SHP77 (cell line): ENCODE data around the gene PRMT9.

Experiments
- DNase-seq, 2 experiments: peaks; one replicate each; lab custom pipeline; 2025; lab: John Stamatoyannopoulos, UW

PRMT9 gene

DNA sequence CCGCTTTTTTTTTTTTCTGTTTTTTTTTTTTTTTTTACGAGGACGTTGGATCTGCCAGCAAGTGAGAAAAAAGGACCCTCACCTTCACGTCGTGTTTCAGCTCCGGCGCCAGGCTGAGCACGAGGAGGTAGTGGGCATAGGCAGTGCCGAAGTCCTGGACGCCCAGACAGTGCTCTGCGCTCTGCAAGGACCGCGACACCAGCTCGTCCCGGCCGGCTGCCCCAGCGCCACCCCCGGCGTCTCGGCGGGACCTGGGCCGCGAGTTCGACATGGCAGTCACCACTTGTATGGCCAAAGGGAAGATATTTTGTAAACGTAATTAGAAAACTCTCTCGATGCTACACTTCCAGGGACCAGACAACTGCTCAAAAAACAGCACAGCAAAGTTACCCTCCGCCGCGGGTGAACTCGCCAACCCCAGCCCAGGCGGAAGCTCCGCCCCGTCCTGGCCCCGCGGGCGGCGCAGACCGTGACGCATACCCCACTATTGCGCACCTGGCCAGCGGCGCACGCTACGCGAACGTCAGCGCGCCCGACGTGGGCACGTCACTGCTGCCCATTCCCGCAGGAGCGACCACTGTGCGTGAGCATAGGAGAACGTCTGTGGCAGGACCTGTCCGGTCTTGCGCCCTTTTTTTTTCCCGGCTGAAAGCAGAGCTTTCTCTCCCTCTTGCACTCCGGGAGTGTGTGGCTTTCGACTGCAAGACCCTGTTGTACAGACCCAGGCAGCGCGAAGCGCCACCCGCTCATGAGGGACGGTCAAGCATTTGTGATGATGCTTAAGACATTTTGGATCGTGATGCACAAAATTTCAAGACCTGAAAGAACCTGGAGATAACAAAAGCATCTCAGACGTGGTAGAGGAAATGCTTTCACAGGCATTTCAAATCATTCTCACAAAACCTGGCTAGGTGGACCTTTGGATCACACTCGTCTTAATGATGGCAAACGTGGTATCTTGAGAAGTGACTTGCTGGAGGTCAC is at the start of gene PRMT9:
Gene PRMT9 (minus strand): TSS at position 447 of the 984 bp plus-strand sequence. CDS start 176 bp downstream, at position 271.
- peak; percentile 75 to 89 for DNase-seq

DNA sequence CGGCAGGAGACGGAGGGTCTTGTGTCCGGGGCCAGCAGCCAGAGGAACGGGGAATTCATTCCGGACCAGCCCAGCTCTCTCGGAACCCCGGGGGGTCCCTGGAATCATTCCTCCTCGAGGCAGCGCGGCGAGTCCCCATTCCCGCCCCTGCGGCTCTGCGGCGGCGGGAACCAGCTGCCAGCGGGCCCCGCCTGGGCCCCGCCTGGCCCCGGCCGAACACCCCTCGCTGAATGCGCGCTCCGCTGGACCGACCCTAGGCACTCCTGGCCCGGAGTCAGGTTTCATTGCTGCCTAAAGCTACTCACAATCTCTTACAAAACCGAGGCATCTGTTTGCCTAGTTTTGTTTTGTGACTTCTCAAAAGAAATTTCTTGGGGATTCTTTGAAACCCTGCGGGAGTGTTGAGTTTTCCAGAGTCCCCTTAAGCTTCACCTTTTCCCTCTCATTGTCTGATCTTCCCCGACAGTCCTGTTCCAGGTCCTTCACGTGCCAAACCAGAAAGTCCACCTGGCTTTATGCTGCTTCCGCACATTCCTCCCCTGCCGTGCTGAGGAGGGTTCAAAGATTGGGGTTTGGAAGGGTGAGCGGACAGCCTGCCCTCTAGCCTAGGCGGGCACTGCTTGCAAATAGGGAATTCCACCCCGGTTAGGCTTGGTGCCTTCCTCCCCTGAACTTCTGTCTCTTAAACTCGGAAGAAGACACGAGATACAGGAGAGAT is 48.7 kb upstream of the PRMT9 start:
- no peak for DNase-seq

DNA sequence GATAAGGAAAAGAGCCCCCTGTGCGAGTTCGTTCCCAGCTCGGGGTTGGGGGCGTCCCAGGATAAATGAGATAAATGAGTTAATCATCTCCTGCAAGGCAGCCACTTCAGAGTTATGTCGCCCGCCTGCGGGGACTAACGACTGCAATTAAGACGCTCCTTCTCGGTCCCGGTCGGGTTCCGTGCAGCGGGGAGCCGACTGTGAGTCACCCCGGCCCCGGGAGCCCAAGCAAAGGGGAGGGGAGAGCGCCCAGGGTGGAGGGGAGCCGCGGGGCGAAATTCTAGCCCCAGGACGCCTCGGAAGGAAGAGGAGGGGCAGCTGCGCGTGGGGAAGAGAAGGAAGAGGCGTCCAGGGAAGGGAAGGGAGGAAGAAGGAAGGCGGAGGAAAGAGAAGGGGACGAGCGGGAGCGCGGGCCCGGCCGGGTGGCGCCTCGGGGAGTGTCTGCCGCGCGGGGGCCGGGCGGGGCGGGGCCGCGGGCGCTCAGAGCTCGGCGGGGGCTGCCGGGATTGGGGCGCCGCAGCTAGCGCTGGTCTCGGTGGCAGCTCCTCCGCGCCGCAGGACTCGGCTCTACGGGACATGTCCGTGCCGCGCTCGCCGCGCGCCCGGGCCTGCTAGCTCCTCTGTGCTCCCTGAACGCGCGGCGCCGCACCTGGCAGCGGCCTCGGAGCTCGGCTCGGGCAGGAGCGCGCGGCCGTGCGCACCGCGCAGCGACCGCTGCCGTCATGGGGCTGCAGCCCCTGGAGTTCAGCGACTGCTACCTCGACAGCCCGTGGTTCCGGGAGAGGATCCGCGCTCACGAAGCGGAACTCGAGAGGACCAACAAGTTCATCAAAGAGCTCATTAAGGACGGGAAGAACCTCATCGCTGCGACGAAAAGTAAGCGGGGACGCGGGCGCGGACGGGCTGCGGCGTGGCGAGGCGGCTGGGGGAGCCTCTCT is 47.9 kb upstream of the PRMT9 start, which contains the start of gene ARHGAP10:
Gene ARHGAP10 (plus strand): TSS at position 509 of the 938 bp plus-strand sequence. CDS start 214 bp downstream, at position 723.
- DNase-seq, result no peak

DNA sequence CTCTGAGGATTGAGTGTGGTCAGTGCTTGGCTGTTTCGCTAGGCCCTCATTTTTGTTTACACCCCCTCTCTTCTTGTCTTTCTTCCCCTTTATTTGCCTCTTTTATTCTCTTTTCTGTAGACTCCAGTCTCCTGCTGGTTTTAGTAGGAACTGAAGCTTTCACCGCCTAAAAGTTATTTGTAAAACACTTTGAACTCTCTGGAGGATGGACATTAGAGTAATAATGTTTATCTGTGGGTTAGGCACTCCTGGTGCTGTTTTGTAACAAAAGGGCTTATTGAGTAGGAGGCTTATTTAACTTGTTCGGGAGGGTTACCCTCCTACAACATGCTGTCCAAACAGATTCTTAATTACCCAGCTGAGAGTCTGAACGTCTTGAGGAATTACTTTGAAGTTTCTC is 46.4 kb upstream of the PRMT9 start:
- no peak for DNase-seq

DNA sequence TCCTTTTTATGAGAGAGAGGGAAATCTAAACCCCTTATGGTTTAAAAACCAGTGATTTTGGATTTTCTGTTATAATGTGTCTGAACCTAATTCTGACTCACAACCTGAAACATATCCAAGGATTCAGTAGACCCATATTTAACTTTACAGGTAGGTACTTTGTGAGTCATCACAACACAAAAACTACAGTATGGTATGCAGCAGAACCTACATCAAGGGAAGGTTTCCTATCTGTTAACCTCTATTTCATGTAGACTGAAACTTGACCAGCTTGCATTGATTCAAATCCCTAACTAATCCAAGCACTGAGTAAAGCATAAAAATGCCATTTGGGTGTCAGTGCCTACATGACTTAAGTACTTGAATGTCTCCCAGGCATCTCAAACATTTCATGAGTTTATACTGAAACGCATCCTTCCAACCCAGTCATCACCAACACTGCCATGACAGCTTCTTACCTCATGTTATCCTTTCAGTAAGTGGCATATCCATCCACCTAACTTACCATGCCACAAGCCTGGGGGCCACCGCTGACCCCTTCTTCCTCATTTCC is 43.6 kb upstream of the PRMT9 start:
- no peak for DNase-seq

DNA sequence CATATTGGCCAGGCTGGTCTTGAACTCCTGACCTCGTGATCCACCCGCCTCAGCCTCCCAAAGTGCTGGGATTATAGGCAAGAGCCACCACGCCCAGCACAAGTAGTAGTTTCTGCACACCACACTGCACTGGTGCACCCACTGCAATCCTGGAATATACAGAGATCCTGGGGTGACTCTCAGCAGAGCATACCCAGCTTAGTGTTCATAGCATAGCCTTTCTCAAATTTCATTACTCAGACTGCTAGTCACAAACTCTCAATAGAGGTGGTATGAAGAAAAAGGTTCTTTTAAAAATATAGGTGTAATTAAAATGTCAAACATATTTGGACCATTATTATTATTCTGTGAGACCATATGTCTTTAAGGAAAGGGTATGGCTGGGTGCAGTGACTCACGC is 41.7 kb upstream of the PRMT9 start:
- DNase-seq, result no peak

DNA sequence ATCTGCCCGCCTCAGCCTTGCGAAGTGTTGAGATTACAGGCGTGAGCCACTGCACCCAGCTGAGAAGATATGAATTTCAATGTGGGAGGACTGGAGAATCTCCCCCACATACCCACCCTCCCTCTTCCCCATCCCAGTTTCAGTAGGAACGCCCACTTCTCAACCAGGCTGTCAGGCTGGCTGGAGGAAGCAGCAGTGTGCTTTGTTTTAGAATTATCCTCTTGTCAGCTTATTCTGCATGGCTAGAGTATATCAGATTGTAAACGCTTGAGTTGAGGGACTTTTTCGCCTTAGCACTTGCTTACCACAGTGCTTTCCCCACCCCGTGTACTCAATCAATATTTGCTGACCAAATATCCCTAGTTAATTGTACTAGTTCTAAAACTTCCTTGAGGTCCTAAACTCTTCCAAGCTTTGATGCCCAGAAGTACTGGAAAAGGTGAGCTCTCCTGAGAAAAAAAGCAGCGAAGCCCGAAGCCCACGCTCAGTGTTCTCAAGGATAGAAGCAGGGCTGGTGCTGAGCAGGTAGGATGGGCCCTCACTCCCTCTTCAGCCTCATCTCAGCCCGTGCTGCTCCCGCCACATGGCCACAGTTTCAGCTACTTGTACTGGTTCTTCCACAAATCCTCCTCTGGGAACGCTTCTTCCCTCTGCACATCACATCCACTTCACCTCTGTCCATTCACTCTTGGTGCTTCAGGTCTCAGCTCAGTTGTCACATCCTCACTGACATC is 40.7 kb upstream of the PRMT9 start:
- no peak for DNase-seq

DNA sequence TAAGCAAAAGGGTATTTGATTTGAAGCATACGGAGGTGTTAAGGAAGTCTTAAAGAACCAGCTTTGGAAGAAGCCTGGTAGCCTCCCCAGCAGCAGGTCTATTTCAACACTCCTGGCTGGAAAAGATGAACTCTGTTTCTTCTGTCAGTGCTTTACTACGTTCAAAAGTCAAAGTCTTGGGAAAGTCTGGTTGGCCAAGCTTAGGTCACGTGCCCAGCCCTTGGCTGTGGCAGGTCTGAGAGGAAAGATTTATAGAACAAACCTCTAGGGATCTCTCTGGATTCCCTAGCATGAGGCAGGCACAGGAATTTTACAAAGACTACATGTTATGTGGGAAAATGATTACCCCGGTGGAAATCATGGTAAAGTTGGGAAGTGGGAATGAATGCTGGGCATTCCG is 39.4 kb upstream of the PRMT9 start:
- no peak for DNase-seq

DNA sequence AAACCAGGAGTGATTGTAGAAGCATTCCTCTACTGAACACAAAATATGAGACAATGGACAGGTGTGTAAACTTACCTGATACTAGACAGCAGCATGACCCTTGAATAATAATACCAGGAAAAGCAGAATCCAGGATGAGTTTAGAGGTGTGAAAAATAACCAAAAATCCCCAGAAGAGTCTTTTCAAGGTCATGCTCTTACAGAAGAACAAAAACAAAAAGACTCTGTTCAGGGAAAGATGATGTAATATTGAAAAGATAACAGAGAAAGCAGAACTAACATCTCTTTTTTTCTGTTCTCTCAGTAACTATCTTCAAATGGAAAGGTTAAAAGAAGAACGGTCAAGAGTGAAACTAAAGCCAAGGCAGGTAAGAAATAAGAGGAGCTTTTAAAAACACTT is 33.9 kb upstream of the PRMT9 start:
- DNase-seq, result no peak

DNA sequence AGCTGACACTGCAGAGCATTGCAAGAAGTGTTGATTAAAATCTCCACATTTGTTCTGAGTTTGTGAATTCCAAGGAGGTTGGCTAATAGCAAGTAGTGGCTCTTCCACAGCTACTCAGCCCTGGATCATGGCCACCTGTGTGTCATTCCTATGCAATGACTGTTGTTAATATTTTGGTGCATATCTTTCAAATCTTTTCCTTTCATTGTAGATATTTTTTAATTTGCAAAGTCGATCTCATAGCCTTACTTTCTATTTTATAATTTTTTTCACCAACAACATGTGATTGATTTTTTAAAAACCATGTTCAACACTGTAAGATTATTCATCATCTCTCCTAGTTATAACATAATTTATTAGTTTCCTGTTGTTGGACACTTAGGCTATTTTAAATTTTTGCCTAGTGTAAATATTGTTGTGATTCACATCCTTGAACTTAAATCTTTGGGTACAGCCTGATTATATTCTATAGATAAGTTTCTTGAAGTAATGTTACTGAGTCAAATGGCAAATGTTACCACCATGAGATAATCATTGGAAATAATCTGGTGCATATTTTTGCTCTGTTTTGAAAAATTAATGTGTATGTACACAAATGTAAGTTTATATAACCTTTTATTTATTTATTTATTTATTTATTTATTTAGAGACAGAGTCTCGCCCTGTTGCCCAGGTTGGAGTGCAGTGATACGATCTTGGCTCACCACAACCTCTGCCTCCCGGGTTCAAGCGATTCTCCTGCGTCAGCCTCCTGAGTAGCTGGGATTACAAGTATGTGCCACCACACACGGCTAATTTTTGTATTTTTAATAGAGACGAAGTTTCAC is 30.8 kb upstream of the PRMT9 start:
- no peak for DNase-seq

DNA sequence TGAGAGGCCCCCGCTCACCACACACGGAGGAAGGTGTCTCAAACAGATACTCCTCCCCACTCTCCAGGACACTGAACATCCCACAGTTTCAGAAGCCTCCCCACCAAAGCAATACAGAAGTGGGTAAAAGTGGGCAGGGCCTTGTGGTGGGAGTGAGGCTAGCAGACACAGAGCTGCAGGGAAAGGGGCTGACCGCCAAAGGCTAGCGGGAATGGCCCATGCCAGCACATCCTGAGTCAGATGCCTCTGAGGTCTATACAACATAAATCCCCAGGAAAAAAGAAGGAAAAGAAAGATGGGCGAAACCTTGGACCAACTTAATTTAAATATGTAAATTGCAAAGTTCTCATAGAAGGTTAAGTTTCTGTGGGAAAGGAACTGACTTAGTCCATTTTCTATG is 26.0 kb upstream of the PRMT9 start:
- no peak for DNase-seq

DNA sequence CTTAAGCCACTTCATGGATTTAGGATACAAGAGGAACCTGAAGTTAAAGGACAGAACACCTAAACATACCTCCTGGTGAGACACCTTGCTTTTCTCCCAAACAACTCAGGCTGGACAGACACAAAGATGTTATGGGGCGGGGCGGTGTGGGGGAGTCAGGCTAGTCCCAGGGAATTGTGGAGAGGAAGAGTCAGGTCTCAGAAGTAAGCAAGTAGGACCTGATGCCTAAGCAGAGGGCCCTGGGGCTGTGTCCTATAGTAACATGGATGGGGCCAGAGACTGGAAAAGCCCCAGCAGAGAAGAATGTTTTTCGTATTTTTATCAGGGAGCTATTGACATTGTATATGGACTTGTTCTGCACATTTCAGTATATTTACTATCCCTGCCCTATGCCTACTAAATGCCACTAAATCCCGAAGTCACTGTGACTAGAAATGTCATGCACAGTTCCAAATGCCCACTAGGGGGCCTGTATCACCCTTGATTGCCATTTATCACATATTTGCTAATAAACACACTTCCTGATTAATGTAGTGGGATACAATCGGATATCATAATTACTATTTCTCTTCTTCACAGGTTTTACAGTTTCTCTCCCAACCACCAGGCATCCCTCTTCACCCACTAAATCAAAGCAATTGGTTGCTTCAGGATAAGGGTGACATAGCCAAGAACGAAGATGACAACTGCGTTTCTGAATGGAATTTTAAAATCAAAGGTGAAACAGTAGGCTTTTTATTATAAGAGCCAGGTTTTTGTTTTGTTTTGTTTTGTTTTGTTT is 24.1 kb upstream of the PRMT9 start:
- peak; percentile 2 to 27 for DNase-seq

DNA sequence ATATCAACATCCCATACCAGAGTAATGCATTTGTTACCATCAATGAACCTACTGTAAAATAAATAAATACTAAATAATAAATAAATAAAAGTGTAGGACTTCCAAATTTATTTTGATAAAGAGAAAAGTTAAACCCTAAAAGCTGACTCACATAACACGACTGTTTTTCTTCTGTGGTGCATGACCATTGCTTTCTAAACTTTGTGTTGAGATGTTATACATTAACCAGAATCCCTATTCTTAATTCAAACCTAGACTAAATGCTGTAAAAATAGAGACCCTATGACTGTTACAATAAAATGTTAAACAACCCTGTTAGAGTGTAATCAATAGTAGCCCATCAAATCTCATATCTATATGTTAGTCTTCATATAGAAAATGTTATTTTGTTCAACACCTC is 20.9 kb upstream of the PRMT9 start:
- DNase-seq, result no peak

DNA sequence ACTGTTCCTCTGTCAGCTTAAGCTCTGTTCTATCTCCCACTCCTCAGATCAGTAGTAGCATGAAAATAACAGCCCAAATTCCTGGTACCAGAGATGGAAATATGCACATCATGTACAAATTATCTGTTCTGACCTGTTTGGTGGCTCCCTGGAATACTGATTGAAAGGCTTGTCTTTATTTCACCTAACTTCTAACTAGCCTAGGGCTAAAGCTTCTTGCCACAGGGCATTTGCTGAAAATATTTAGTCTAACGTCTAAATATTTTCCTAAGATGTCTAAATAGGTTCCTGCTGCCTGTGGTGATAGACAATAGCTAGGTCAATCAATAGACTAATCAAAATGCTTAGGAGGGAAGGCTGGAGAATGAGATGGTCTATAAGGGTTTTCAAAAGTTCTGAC is 12.9 kb upstream of the PRMT9 start:
- DNase-seq, result no peak

DNA sequence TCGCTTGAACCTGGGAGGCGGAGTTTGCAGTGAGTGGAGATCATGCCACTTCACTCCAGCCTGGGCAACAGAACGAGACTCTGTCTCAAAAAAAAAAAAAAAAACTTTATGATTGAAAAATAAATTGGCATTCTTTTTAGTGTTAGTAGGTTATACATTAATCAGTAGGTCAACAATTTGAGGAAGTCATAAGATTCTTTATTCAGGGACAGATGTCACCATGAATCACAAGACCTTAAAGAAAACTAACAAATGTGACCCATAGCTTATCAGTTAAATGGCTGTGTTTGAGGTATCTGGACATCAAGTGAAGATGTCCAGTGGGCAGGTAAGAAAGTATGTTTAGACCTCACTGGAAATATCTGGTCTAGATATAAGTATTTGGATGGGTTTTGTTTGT is 9.3 kb upstream of the PRMT9 start:
- no peak for DNase-seq

DNA sequence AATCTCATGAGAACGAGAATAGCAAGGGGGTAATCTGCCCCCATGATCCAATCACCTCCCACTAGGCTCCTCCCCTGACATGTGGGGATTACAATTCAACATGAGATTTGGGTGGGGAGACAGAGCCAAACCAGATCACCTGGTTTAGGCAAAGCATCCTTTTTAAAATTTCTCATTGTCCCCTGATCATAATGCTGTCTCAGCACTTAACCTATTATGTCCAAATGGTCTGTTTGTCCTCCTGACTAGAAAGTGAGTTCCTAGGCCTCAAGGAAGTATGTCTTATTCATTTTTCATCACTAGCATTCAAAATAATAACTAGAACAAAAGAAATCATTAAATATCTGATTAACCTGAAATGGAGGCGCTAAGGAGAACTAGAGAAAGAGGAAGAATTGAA is 7.9 kb upstream of the PRMT9 start:
- DNase-seq, result no peak

DNA sequence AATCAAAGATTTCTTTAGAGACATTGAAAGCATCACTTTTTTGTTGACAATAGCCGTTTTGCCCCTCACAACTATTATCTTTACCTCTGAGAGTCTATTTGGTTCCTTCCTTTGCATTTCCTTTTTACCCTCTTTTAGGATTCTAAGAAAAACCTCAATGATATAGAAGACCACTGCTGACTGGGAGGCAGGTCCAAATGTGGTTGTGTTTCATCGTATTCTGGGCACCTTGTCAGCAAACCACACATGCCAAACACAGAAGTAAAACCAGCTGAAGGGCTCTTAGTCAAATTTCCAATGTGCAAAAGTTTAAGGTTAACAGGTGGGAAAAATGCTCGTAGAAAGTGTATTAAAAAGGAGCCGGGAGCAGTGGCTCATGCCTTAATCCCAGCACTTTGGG is 5.1 kb upstream of the PRMT9 start:
- DNase-seq, result no peak

DNA sequence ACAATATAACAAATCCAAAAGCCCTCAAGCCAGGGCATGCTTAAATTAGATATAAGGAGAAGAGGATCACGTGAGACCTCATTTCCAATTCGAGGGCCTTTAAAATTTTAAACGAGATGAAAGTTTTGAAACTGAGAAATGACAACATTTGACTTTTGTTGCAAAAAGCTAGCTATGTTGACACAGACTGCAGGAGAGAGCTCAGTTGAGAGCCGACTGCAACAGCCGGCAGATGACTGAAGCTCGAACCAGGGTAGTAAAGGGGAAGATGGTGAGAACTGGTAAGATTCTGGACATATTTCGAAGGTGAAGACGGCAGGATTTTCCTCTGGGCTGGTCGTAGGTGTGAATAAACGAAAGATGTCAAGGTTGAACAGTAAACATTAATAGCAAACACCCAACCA is 773 bp downstream of the PRMT9 start:
- DNase-seq, result no peak

DNA sequence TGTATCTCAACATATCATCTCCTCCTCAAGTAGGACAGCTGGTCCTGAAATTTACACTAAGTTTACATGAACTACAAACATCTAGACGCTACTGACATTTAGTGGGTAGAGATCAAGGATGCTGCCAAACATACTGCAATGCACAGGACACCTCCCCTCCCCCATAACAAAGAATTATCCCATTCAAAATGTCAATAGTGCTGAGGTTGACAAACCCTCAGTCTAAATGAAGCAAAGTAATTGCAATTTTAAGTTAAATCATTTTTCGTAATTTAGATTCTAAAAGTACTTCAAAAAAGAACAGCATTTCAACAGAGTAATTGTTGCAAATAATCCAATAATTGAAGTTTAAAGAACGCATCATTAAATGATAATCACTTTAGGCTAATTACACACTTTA is 1.2 kb downstream of the PRMT9 start:
- no peak for DNase-seq
